Measurements from ENCODE around the gene MRPL39. TPM values are rescaled to one million over a fixed set of nuclear protein-coding genes. Genes with fewer than 3 reads are reported as not detected.
A peak's percentile ranks its signal among the peaks of the same experiment; 100 is the strongest.

The MRPL39 gene
- total and polyA plus RNA-seq, 7 experiments from 2014 or later: 7.6 to 53.6 (median 20.5) TPM

DNA sequence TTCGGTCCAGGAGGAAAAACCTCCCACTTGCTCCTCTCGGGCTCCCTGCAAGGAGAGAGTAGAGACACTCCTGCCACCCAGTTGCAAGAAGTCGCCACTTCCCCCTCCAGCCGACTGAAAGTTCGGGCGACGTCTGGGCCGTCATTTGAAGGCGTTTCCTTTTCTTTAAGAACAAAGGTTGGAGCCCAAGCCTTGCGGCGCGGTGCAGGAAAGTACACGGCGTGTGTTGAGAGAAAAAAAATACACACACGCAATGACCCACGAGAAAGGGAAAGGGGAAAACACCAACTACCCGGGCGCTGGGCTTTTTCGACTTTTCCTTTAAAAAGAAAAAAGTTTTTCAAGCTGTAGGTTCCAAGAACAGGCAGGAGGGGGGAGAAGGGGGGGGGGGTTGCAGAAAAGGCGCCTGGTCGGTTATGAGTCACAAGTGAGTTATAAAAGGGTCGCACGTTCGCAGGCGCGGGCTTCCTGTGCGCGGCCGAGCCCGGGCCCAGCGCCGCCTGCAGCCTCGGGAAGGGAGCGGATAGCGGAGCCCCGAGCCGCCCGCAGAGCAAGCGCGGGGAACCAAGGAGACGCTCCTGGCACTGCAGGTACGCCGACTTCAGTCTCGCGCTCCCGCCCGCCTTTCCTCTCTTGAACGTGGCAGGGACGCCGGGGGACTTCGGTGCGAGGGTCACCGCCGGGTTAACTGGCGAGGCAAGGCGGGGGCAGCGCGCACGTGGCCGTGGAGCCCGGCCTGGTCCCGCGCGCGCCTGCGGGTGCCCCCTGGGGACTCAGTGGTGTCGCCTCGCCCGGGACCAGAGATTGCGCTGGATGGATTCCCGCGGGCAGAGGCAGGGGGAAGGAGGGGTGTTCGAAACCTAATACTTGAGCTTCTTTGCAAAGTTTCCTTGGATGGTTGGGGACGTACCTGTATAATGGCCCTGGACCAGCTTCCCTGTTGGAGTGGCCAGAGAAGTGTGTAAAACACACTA, 45.3 kb downstream of the MRPL39 start:
- H3K36me3 ChIP-seq (ENCODE audit: control insufficient read depth in 2 of 3, insufficient read depth in 3 of 3, low read length in 3 of 3): no peaks in the 10 kb centered on the region
- H3K9me3 ChIP-seq (ENCODE audit: control insufficient read depth in 2 of 3, low read length in 3 of 3): no peaks in the 10 kb centered on the region
- ChIA-PET CTCF (interaction anchor here (0.7 kb wide), 1 partner anchor 11 kb away, joined by 4 read pairs; no protein-coding TSS in a partner anchor), POLR2A (interaction anchor here (0.9 to 1.9 kb wide), 4 partner anchors 12 to 173 kb away, joined by 3 to 6 read pairs (median 4); partner anchors contain the start of genes ATP5PF and GABPA)
- H3K27me3 Mint-ChIP-seq: no peaks in the 10 kb centered on the region
- H3K27me3 ChIP-seq (ENCODE audit: control insufficient read depth in 2 of 2, insufficient read depth in 2 of 2, low read length in 2 of 2): no peaks in the 10 kb centered on the region
- peaks cover 11 to 29% of the 10 kb centered on the region in 2 donors for H3K4me1 ChIP-seq (ENCODE audit: control insufficient read depth in 2 of 2, insufficient read depth in 2 of 2, low read length in 2 of 2)
- H3K27ac Mint-ChIP-seq: peak overlapping the region; percentile 69 to 96 (median 92)
- ATAC-seq (peak; percentile 74), DNase-seq (peak; percentile 12 to 93 (median 43))
- peak overlapping the region; percentile 34 for H3K4me3 ChIP-seq (ENCODE audit: low read length)
- peak overlapping the region; percentile 61 for H3K27ac ChIP-seq (ENCODE audit: low read depth, low read length)
- H3K36me3 Mint-ChIP-seq: peaks cover 0 to 21% (median 0%) of the 10 kb centered on the region in 5 donors
- H3K4me3 Mint-ChIP-seq: peak overlapping the region; percentile 88 to 98 (median 94)
- H3K9me3 Mint-ChIP-seq: no peaks in the 10 kb centered on the region
- intact Hi-C loops (cut with micrococcal nuclease): loop anchor here (1.0 to 5.0 kb wide), 11 partner anchors 11 to 609 kb away; partner anchors contain the start of genes APP (in 1 of the 2), ATP5PF (in 1 of the 2), GABPA (in 1 of the 2) and MRPL39 (in 1 of the 2)
- H3K4me1 Mint-ChIP-seq: peaks cover 27 to 68% (median 50%) of the 10 kb centered on the region in 7 donors

- Mint-ChIP-seq H3K27ac (peak overlapping the region in 7 of 9 donors; percentile 41 to 96 (median 92)), H3K36me3 (peaks cover 0 to 16% (median 0%) of the 10 kb centered on the region in 5 donors), H3K27me3 (no peaks in the 10 kb centered on the region), H3K9me3 (no peaks in the 10 kb centered on the region), H3K4me3 (peak overlapping the region; percentile 88 to 98 (median 94)), H3K4me1 (peaks cover 27 to 59% (median 49%) of the 10 kb centered on the region in 7 donors)
- Histone ChIP-seq H3K9me3 (ENCODE audit: control insufficient read depth in 2 of 3, low read length in 3 of 3) (no peaks in the 10 kb centered on the region), H3K27me3 (ENCODE audit: control insufficient read depth in 2 of 2, insufficient read depth in 2 of 2, low read length in 2 of 2) (no peaks in the 10 kb centered on the region), H3K27ac (ENCODE audit: low read depth, low read length) (no peak overlapping the region), H3K4me1 (ENCODE audit: control insufficient read depth in 2 of 2, insufficient read depth in 2 of 2, low read length in 2 of 2) (peaks cover 11 to 29% of the 10 kb centered on the region in 2 donors), H3K36me3 (ENCODE audit: control insufficient read depth in 2 of 3, insufficient read depth in 3 of 3, low read length in 3 of 3) (no peaks in the 10 kb centered on the region), H3K4me3 (ENCODE audit: low read length) (peak overlapping the region; percentile 34)
- POLR2A ChIA-PET: no interaction called here
- intact Hi-C loops (cut with micrococcal nuclease): loop anchor here (1.0 to 5.0 kb wide), 4 partner anchors 12 to 174 kb away; no protein-coding TSS in a partner anchor
- CTCF ChIA-PET: no interaction called here
- ATAC-seq (no peak), DNase-seq (no peak)
These were observed 46.4 kb downstream of the MRPL39 start for GRCh38 chr21:25560891-25561290.

GRCh38 chr21:25560271-25560685, 47.0 kb downstream of the MRPL39 start:
- ATAC-seq (no peak), DNase-seq (no peak)
- Mint-ChIP-seq H3K4me1 (peaks cover 27 to 55% (median 47%) of the 10 kb centered on the region in 7 donors), H3K36me3 (peaks cover 0 to 13% (median 0%) of the 10 kb centered on the region in 5 donors), H3K27me3 (no peaks in the 10 kb centered on the region), H3K9me3 (no peaks in the 10 kb centered on the region), H3K4me3 (peak overlapping the region in 5 of 10 donors; percentile 17 to 90 (median 52)), H3K27ac (peak overlapping the region in 2 of 9 donors; percentile 41 to 46)
- Histone ChIP-seq H3K9me3 (ENCODE audit: control insufficient read depth in 2 of 3, low read length in 3 of 3) (no peaks in the 10 kb centered on the region), H3K36me3 (ENCODE audit: control insufficient read depth in 2 of 3, insufficient read depth in 3 of 3, low read length in 3 of 3) (no peaks in the 10 kb centered on the region), H3K4me1 (ENCODE audit: control insufficient read depth in 2 of 2, insufficient read depth in 2 of 2, low read length in 2 of 2) (peaks cover 11 to 29% of the 10 kb centered on the region in 2 donors), H3K27me3 (ENCODE audit: control insufficient read depth in 2 of 2, insufficient read depth in 2 of 2, low read length in 2 of 2) (no peaks in the 10 kb centered on the region), H3K27ac (ENCODE audit: low read depth, low read length) (no peak overlapping the region), H3K4me3 (ENCODE audit: low read length) (no peak overlapping the region)
- ChIA-PET CTCF (interaction anchor here (0.6 to 1.4 kb wide), 2 partner anchors 52 to 563 kb away, joined by 3 read pairs; no protein-coding TSS in a partner anchor), POLR2A (no interaction called here)
- intact Hi-C loops (cut with micrococcal nuclease): loop anchor here (5.0 kb wide), 3 partner anchors 53 to 173 kb away; no protein-coding TSS in a partner anchor

GRCh38 chr21:25559746-25560145, 47.5 kb downstream of the MRPL39 start:
- Mint-ChIP-seq H3K9me3 (no peaks in the 10 kb centered on the region), H3K27me3 (no peaks in the 10 kb centered on the region), H3K36me3 (peaks cover 0 to 11% (median 0%) of the 10 kb centered on the region in 5 donors), H3K27ac (peak overlapping the region in 2 of 9 donors; percentile 25 to 41), H3K4me1 (peaks cover 27 to 50% (median 44%) of the 10 kb centered on the region in 7 donors), H3K4me3 (peak overlapping the region in 3 of 10 donors; percentile 17 to 54 (median 44))
- intact Hi-C loops (cut with micrococcal nuclease): loop anchor here (5.0 kb wide), 3 partner anchors 52 to 172 kb away; no protein-coding TSS in a partner anchor
- no peaks in the 10 kb centered on the region for H3K27me3 ChIP-seq (ENCODE audit: control insufficient read depth in 2 of 2, insufficient read depth in 2 of 2, low read length in 2 of 2)
- ATAC-seq (no peak), DNase-seq (no peak)
- no peak overlapping the region for H3K27ac ChIP-seq (ENCODE audit: low read depth, low read length)
- ChIA-PET CTCF (interaction anchor here (0.6 to 1.4 kb wide), 2 partner anchors 52 to 563 kb away, joined by 3 read pairs; no protein-coding TSS in a partner anchor), POLR2A (no interaction called here)
- no peaks in the 10 kb centered on the region for H3K9me3 ChIP-seq (ENCODE audit: control insufficient read depth in 2 of 3, low read length in 3 of 3)
- H3K36me3 ChIP-seq (ENCODE audit: control insufficient read depth in 2 of 3, insufficient read depth in 3 of 3, low read length in 3 of 3): no peaks in the 10 kb centered on the region
- peaks cover 11 to 28% of the 10 kb centered on the region in 2 donors for H3K4me1 ChIP-seq (ENCODE audit: control insufficient read depth in 2 of 2, insufficient read depth in 2 of 2, low read length in 2 of 2)
- no peak overlapping the region for H3K4me3 ChIP-seq (ENCODE audit: low read length)

GRCh38 chr21:25558123-25558522, 49.2 kb downstream of the MRPL39 start:
- Mint-ChIP-seq H3K36me3 (peaks cover 0 to 4% (median 0%) of the 10 kb centered on the region in 5 donors), H3K9me3 (no peaks in the 10 kb centered on the region), H3K4me3 (no peak overlapping the region), H3K4me1 (peaks cover 19 to 34% (median 28%) of the 10 kb centered on the region in 7 donors), H3K27ac (no peak overlapping the region), H3K27me3 (no peaks in the 10 kb centered on the region)
- no peaks in the 10 kb centered on the region for H3K9me3 ChIP-seq (ENCODE audit: control insufficient read depth in 2 of 3, low read length in 3 of 3)
- no peaks in the 10 kb centered on the region for H3K36me3 ChIP-seq (ENCODE audit: control insufficient read depth in 2 of 3, insufficient read depth in 3 of 3, low read length in 3 of 3)
- intact Hi-C loops (cut with micrococcal nuclease): no loop called here
- DNase-seq (no peak), ATAC-seq (no peak)
- CTCF ChIA-PET: no interaction called here
- no peak overlapping the region for H3K4me3 ChIP-seq (ENCODE audit: low read length)
- POLR2A ChIA-PET: interaction anchor here (0.6 kb wide), 1 partner anchor 233 kb away, joined by 6 read pairs; no protein-coding TSS in a partner anchor
- no peak overlapping the region for H3K27ac ChIP-seq (ENCODE audit: low read depth, low read length)
- H3K4me1 ChIP-seq (ENCODE audit: control insufficient read depth in 2 of 2, insufficient read depth in 2 of 2, low read length in 2 of 2): peaks cover 4 to 12% of the 10 kb centered on the region in 2 donors
- no peaks in the 10 kb centered on the region for H3K27me3 ChIP-seq (ENCODE audit: control insufficient read depth in 2 of 2, insufficient read depth in 2 of 2, low read length in 2 of 2)

DNA sequence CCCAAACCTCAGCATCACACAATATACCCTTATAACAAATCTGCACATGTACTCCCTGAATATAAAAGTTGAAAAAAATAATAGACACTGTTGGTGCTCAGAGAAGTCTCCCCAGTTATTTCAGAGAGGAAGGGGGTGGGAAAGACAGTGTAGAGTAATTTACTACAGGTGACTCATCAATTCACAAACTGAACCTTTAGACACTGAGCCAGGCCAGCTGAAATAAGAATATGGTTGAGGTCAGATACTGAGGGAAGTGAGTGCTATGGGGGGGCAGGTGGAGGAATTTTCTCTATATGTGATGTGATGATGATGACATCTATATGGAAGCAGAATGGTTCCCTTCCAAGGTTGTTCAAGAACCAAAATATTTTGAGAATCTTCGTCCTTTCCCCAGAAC, 50.1 kb downstream of the MRPL39 start:
- no peak for DNase-seq
- no peak overlapping the region for H3K27ac Mint-ChIP-seq
- Histone ChIP-seq H3K27ac (ENCODE audit: low read depth, low read length) (no peak overlapping the region), H3K9me3 (ENCODE audit: control insufficient read depth in 2 of 3, low read length in 3 of 3) (no peaks in the 10 kb centered on the region), H3K4me3 (ENCODE audit: low read length) (no peak overlapping the region), H3K4me1 (ENCODE audit: control insufficient read depth in 2 of 2, insufficient read depth in 2 of 2, low read length in 2 of 2) (peaks cover 0 to 7% of the 10 kb centered on the region in 2 donors), H3K27me3 (ENCODE audit: control insufficient read depth in 2 of 2, insufficient read depth in 2 of 2, low read length in 2 of 2) (no peaks in the 10 kb centered on the region), H3K36me3 (ENCODE audit: control insufficient read depth in 2 of 3, insufficient read depth in 3 of 3, low read length in 3 of 3) (no peaks in the 10 kb centered on the region)
- no peaks in the 10 kb centered on the region for H3K27me3 Mint-ChIP-seq
- peaks cover 0 to 2% (median 0%) of the 10 kb centered on the region in 5 donors for H3K36me3 Mint-ChIP-seq
- ChIA-PET POLR2A (no interaction called here), CTCF (interaction anchor here (0.7 kb wide), 1 partner anchor 8 kb away, joined by 3 read pairs; no protein-coding TSS in a partner anchor)
- peaks cover 15 to 28% (median 20%) of the 10 kb centered on the region in 7 donors for H3K4me1 Mint-ChIP-seq
- intact Hi-C loops (cut with micrococcal nuclease): no loop called here
- H3K4me3 Mint-ChIP-seq: no peak overlapping the region
- no peak for ATAC-seq
- H3K9me3 Mint-ChIP-seq: no peaks in the 10 kb centered on the region

All from naive thymus-derived CD4-positive, alpha-beta T cell (primary cell).